ENCODE measurements around the gene JUN.

JUN gene

DNA sequence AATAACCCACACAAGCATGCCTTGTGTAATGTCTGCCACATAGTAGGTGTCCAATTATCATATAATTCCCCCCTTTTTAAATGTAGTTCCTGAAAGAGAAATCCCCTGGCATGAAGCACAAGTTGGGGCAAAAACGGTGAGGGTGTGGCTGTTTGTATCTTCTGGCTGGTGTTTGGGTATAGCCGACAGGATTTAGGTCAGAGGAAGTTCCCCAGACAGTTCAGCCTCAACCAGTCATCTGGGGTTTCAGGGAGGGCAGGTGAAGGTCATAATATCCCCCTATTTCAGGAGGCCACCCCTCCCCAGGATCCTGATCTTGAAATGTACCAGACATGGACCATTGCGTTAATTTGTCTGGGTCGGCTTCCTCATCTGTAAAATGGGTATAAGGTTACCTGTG lies 29.1 kb upstream of the JUN start:
- no peak for TF ChIP-seq POLR2A (IDR thresholded peaks at IDR 0.05; ENCODE audit: extremely low read depth, insufficient read length)
- no peak for TF ChIP-seq MYC (IDR thresholded peaks at IDR 0.05; ENCODE audit: low read depth, low read length)
- TF ChIP-seq CTCF (IDR thresholded peaks at IDR 0.05; ENCODE audit: low read depth, low read length): no peak
- TF ChIP-seq, protein P1, sequence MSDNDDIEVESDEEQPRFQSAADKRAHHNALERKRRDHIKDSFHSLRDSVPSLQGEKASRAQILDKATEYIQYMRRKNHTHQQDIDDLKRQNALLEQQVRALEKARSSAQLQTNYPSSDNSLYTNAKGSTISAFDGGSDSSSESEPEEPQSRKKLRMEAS (IDR thresholded peaks at IDR 0.05; ENCODE audit: low read depth, low read length): no peak
- DNase-seq (ENCODE audit: low read depth): peak; percentile 21
- H3K4me3 ChIP-seq (ENCODE audit: low read depth, low read length): no peak overlapping the region

- no peak for DNase-seq (ENCODE audit: low read depth)
- TF ChIP-seq MYC (IDR thresholded peaks at IDR 0.05; ENCODE audit: low read depth, low read length) (no peak), CTCF (IDR thresholded peaks at IDR 0.05; ENCODE audit: low read depth, low read length) (no peak), POLR2A (IDR thresholded peaks at IDR 0.05; ENCODE audit: extremely low read depth, insufficient read length) (no peak)
- TF ChIP-seq, protein P1 (IDR thresholded peaks at IDR 0.05; ENCODE audit: low read depth, low read length): no peak
- no peak overlapping the region for H3K4me3 ChIP-seq (ENCODE audit: low read depth, low read length)
Observed at GRCh38 chr1:58812468-58812867, 28.6 kb upstream of the JUN start.

GRCh38 chr1:58811303-58811702 lies 27.5 kb upstream of the JUN start:
- no peak overlapping the region for H3K4me3 ChIP-seq (ENCODE audit: low read depth, low read length)
- TF ChIP-seq MYC (IDR thresholded peaks at IDR 0.05; ENCODE audit: low read depth, low read length) (no peak), CTCF (IDR thresholded peaks at IDR 0.05; ENCODE audit: low read depth, low read length) (no peak), POLR2A (IDR thresholded peaks at IDR 0.05; ENCODE audit: extremely low read depth, insufficient read length) (no peak)
- TF ChIP-seq, protein P1 (IDR thresholded peaks at IDR 0.05; ENCODE audit: low read depth, low read length): no peak
- no peak for DNase-seq (ENCODE audit: low read depth)

- peak; percentile 84 for DNase-seq (ENCODE audit: low read depth)
- peak; percentile 25 for TF ChIP-seq MYC (IDR thresholded peaks at IDR 0.05; ENCODE audit: low read depth, low read length)
- TF ChIP-seq POLR2A (IDR thresholded peaks at IDR 0.05; ENCODE audit: extremely low read depth, insufficient read length): no peak
- TF ChIP-seq, protein P1 (IDR thresholded peaks at IDR 0.05; ENCODE audit: low read depth, low read length): no peak
- TF ChIP-seq CTCF (IDR thresholded peaks at IDR 0.05; ENCODE audit: low read depth, low read length): no peak
- no peak overlapping the region for H3K4me3 ChIP-seq (ENCODE audit: low read depth, low read length)
Observed at GRCh38 chr1:58809325-58810010, 25.6 kb upstream of the JUN start.

GRCh38 chr1:58808077-58808476 lies 24.2 kb upstream of the JUN start:
- TF ChIP-seq, protein P1 (IDR thresholded peaks at IDR 0.05; ENCODE audit: low read depth, low read length): no peak
- no peak for TF ChIP-seq MYC (IDR thresholded peaks at IDR 0.05; ENCODE audit: low read depth, low read length)
- no peak for TF ChIP-seq CTCF (IDR thresholded peaks at IDR 0.05; ENCODE audit: low read depth, low read length)
- TF ChIP-seq POLR2A (IDR thresholded peaks at IDR 0.05; ENCODE audit: extremely low read depth, insufficient read length): no peak
- no peak for DNase-seq (ENCODE audit: low read depth)
- no peak overlapping the region for H3K4me3 ChIP-seq (ENCODE audit: low read depth, low read length)
